K562 (cell line): ENCODE data around the gene LMBR1L. TPM values are rescaled to one million over a fixed set of nuclear protein-coding genes. Genes with fewer than 3 reads are reported as not detected.

Experiments
- CBFB ChIP-seq: sonication (generic); formaldehyde crosslinking; IDR thresholded peaks from 2 replicates; pipeline ENCODE4 v1.4.0; 2020; ENCODE audit warnings: mild to moderate bottlenecking, missing genetic modification reagents
- EGR1 ChIP-seq: fragments of 450-650 bp; conservative IDR thresholded peaks from 2 replicates; pipeline ENCODE4 v1.6.1; 2017; ENCODE audit warnings: mild to moderate bottlenecking
- ELF2 ChIP-seq: fragments of 250-450 bp; sonication (Bioruptor Pico); IDR thresholded peaks from 2 replicates; pipeline ENCODE4 v1.5.0; 2021; ENCODE audit warnings: mild to moderate bottlenecking
- ELF4 ChIP-seq: fragments of 450-650 bp; formaldehyde crosslinking; IDR thresholded peaks from 2 replicates; pipeline ENCODE4 v1.4.0; 2022; ENCODE audit warnings: missing genetic modification characterization
- ELK1 ChIP-seq: sonication (generic); formaldehyde crosslinking; IDR thresholded peaks from 2 replicates; pipeline ENCODE4 v1.8.1; 2022; ENCODE audit warnings: missing genetic modification reagents
- ESRRB ChIP-seq: fragments of 250-450 bp; sonication (Bioruptor Pico); IDR thresholded peaks from 2 replicates; pipeline ENCODE4 v1.5.0; 2020; ENCODE audit warnings: mild to moderate bottlenecking, moderate library complexity, borderline replicate concordance
- FOXK1 ChIP-seq: sonication (generic); formaldehyde crosslinking; IDR thresholded peaks from 2 replicates; pipeline ENCODE4 v1.8.0; 2022; ENCODE audit warnings: missing genetic modification reagents, mild to moderate bottlenecking, borderline replicate concordance
- HMG20A ChIP-seq: fragments of 450-650 bp; formaldehyde crosslinking; conservative IDR thresholded peaks from 2 replicates; pipeline ENCODE4 v1.4.0; 2020; ENCODE audit warnings: mild to moderate bottlenecking, mixed read lengths
- MAFF ChIP-seq: IDR thresholded peaks from 2 replicates; pipeline ENCODE4 v1.6.1; 2012; ENCODE audit warnings: low read length, improper control_type of control experiment
- MAFK ChIP-seq: IDR thresholded peaks from 2 replicates; pipeline ENCODE4 v1.6.1; 2011; ENCODE audit warnings: low read length, improper control_type of control experiment
- MCM2 ChIP-seq: fragments of 450-650 bp; IDR thresholded peaks from 2 replicates; pipeline ENCODE4 v1.6.1; 2017; ENCODE audit warnings: low read depth, mild to moderate bottlenecking
- MTF1 ChIP-seq: fragments of 250-450 bp; sonication (Bioruptor Pico); IDR thresholded peaks from 2 replicates; pipeline ENCODE4 v1.9.0; 2021; ENCODE audit warnings: moderate library complexity, mild to moderate bottlenecking, inconsistent platforms, borderline replicate concordance
- PTRF ChIP-seq: fragments of 450-650 bp; IDR thresholded peaks from 2 replicates; pipeline ENCODE4 v1.6.1; 2016; ENCODE audit warnings: mild to moderate bottlenecking, missing genetic modification characterization, missing compliant biosample characterization
- RNF219 ChIP-seq: fragments of 250-450 bp; sonication (Bioruptor Pico); IDR thresholded peaks from 2 replicates; pipeline ENCODE4 v1.5.0; 2022; ENCODE audit warnings: mild to moderate bottlenecking
- SMC3 ChIP-seq: conservative IDR thresholded peaks from 2 replicates; pipeline ENCODE4 v1.6.1; 2011; ENCODE audit warnings: low read depth, low read length, improper control_type of control experiment; ENCODE audit not compliant: insufficient read depth
- SPI1 ChIP-seq: IDR thresholded peaks from 2 replicates; pipeline ENCODE4 v1.6.1; 2011; ENCODE audit warnings: low read depth, low read length, control low read depth, borderline replicate concordance
- TCF15 ChIP-seq: fragments of 250-450 bp; sonication (Bioruptor Pico); IDR thresholded peaks from 2 replicates; pipeline ENCODE4 v1.8.0; 2022; ENCODE audit warnings: moderate library complexity, mild to moderate bottlenecking, inconsistent platforms
- ZBED1 ChIP-seq: IDR thresholded peaks from 2 replicates; pipeline ENCODE4 v1.6.1; 2014
- ZNF23 ChIP-seq: fragments of 250-450 bp; sonication (Bioruptor Pico); IDR thresholded peaks from 2 replicates; pipeline ENCODE4 v1.4.0; 2020; ENCODE audit warnings: mild to moderate bottlenecking
- ZNF347 ChIP-seq: fragments of 450-650 bp; formaldehyde crosslinking; IDR thresholded peaks from 2 replicates; pipeline ENCODE4 v1.4.0; 2020; ENCODE audit warnings: low read depth, mild to moderate bottlenecking, moderate library complexity
- ZNF551 ChIP-seq: fragments of 250-450 bp; sonication (Bioruptor Pico); IDR thresholded peaks from 2 replicates; pipeline ENCODE4 v1.5.0; 2021; ENCODE audit warnings: mild to moderate bottlenecking, moderate library complexity
- ZNF655 ChIP-seq: fragments of 250-450 bp; sonication (Bioruptor Pico); IDR thresholded peaks from 2 replicates; pipeline ENCODE4 v1.5.0; 2021
- ZNF740 ChIP-seq, 3 experiments: fragments of 200-800 bp in 1 of 3; sonication (Bioruptor generic) in 1 of 3; sonication (generic) in 1 of 3; formaldehyde crosslinking in 1 of 3; IDR thresholded peaks; 2 replicates each; pipeline versions ENCODE4 v1.6.1 to v1.8.0; 2016 to 2022; ENCODE audit warnings: mild to moderate bottlenecking in 2 of 3, missing compliant biosample characterization in 2 of 3, missing genetic modification characterization in 2 of 3, missing genetic modification reagents in 1 of 3
- ZNF77 ChIP-seq: fragments of 250-450 bp; sonication (Bioruptor Pico); IDR thresholded peaks from 2 replicates; pipeline ENCODE4 v1.5.0; 2020
- polyA plus RNA-seq, 8 experiments: library from polyadenylated mRNA; depleted of rRNA in 4 of 8; stranded (reverse) in 5 of 8; unstranded in 3 of 8; fragments of >200 nt; fragmentation: Nextera tagmentation in 2 of 8; fragmentation: Illumina TruSeq in 1 of 8; extraction: Ambion mirVana in 2 of 8; extraction: Trizol in 1 of 8; gene quantifications; 2 replicates each; pipeline versions ENCODE4 v1.2.1 to v1.2.3, GENCODE V29; 2011 to 2014; ENCODE audit warnings: inconsistent platforms in 1 of 8, missing spikeins in 1 of 8
- total RNA-seq, 7 experiments: library from RNA; depleted of rRNA in 6 of 7; stranded (reverse); fragments of >200 nt in 6 of 7; fragmentation: Illumina TruSeq in 2 of 7; extraction: Trizol in 2 of 7; gene quantifications; 2 replicates each; pipeline versions ENCODE4 v1.2.1 to v1.2.3, GENCODE V29; 2011 to 2021; ENCODE audit warnings: low replicate concordance in 1 of 7

Gene LMBR1L
- total and polyA plus RNA-seq, 9 of the 15 experiments (the other 6 are each of a cell fraction or from before 2014, with no cell fraction given), result 2.5 to 57.0 (median 31.1) TPM

GRCh38 chr12:49092086-49092815 lies 18.4 kb downstream of the LMBR1L start (continued):
- TF ChIP-seq RNF219 (CRISPR knock-in tag) (no peak), ZNF551 (CRISPR knock-in tag) (no peak), ELF2 (CRISPR knock-in tag) (no peak), PTRF (tag) (no peak; the same call in 1 of the 2 replicates), ELK1 (CRISPR knock-in tag) (no peak), ELF4 (CRISPR knock-in tag) (no peak; the same call in 1 of the 2 replicates), ZNF740 (CRISPR knock-in tag; IDR thresholded peaks at IDR 0.05) (no peak), ZNF740 (tag; IDR thresholded peaks at IDR 0.05) (no peak), SMC3 (peak; percentile 58; the same call in 1 of the 2 replicates), ZNF347 (CRISPR knock-in tag) (no peak), EGR1 (peak; percentile 92), HMG20A (CRISPR knock-in tag) (no peak), ZNF655 (no peak), MAFK (no peak; the same call in 1 of the 2 replicates), MCM2 (no peak), ZNF23 (CRISPR knock-in tag) (no peak), SPI1 (peak; percentile 18; the same call in 1 of the 2 replicates), ZBED1 (peak; percentile 70), CBFB (CRISPR knock-in tag) (peak; percentile 98), TCF15 (no peak), ESRRB (no peak), MTF1 (CRISPR knock-in tag) (no peak), FOXK1 (no peak), MAFF (no peak), ZNF77 (no peak)
